BJ (cell line): Measurements from ENCODE around the gene GRIP2. TPM values are rescaled to one million over a fixed set of nuclear protein-coding genes. Genes with fewer than 3 reads are reported as not detected.

Experiments used
- CTCF ChIA-PET: fragments of 350-600 bp; formaldehyde crosslinking; extraction: SDS; loops from one replicate; lab custom pipeline; 2021; ENCODE audit warnings: antibody characterized with exemption, inconsistent platforms; lab: Yijun Ruan, JAX
- POLR2A ChIA-PET: fragments of 300-600 bp; sonication (Branson Sonifier 250); formaldehyde crosslinking; extraction: SDS; loops from one replicate; lab custom pipeline; 2021; ENCODE audit warnings: antibody characterized with exemption; lab: Charles Lee
- DNase-seq: peaks from one replicate; pipeline ENCODE4 v3.0.0-alpha.2; 2011; ENCODE audit warnings: low read depth
- H3K27me3 ChIP-seq: 2 replicates; pipeline ENCODE4 v1.6.0; 2011; ENCODE audit warnings: low read length; ENCODE audit not compliant: control insufficient read depth, insufficient read depth
- H3K36me3 ChIP-seq: 2 replicates; pipeline ENCODE4 v1.5.1; 2011; ENCODE audit warnings: low read length; ENCODE audit not compliant: control insufficient read depth, insufficient read depth
- H3K4me3 ChIP-seq: 2 replicates; pipeline ENCODE4 v1.5.1; 2011; ENCODE audit warnings: low read depth, mild to moderate bottlenecking, control low read depth, low read length
- polyA plus RNA-seq: library from polyadenylated mRNA; depleted of rRNA; stranded (reverse); fragments of >200 nt; gene quantifications from 2 replicates; pipeline ENCODE4 v1.2.3, GENCODE V29; 2011
- TF ChIP-seq, protein P1 (sequence below): IDR thresholded peaks from 2 replicates; pipeline ENCODE4 v1.5.1; 2011; ENCODE audit warnings: low read depth, mild to moderate bottlenecking, control low read depth, inconsistent platforms, low read length, moderate library complexity; ENCODE audit not compliant: insufficient read depth

The GRIP2 gene
- polyA plus RNA-seq, 1 experiment, result 0.45 TPM

DNA sequence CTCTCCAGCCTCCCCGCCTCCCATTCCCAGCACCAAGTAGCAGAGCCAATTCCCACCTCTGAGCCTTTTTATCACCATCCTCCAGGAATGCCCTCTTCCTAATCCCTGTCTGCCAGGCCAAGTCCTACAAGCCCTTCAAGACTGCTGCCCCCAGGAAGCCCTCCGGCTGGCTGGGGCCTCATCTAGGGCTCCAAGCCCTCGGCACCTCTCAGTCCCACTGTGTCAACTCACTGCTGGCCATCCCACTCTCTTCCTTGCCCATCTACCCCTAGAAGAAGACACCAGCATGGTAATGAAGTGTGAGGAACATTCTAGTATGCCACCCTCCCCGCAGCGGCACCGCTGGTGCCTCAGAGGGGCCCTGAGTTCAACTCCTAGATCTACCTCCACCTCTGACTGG lies 10.0 kb upstream of the GRIP2 start:
- CTCF ChIA-PET, result interaction anchor here (0.7 to 6.8 kb wide), 12 partner anchors 8 to 706 kb away, joined by 3 to 64 read pairs (median 4); no protein-coding TSS in a partner anchor
- TF ChIP-seq, protein P1, sequence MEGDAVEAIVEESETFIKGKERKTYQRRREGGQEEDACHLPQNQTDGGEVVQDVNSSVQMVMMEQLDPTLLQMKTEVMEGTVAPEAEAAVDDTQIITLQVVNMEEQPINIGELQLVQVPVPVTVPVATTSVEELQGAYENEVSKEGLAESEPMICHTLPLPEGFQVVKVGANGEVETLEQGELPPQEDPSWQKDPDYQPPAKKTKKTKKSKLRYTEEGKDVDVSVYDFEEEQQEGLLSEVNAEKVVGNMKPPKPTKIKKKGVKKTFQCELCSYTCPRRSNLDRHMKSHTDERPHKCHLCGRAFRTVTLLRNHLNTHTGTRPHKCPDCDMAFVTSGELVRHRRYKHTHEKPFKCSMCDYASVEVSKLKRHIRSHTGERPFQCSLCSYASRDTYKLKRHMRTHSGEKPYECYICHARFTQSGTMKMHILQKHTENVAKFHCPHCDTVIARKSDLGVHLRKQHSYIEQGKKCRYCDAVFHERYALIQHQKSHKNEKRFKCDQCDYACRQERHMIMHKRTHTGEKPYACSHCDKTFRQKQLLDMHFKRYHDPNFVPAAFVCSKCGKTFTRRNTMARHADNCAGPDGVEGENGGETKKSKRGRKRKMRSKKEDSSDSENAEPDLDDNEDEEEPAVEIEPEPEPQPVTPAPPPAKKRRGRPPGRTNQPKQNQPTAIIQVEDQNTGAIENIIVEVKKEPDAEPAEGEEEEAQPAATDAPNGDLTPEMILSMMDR, result no peak
- POLR2A ChIA-PET, result no interaction called here
- H3K27me3 ChIP-seq, result peaks cover 10% of the 10 kb centered on the region
- no peaks in the 10 kb centered on the region for H3K36me3 ChIP-seq
- H3K4me3 ChIP-seq, result no peak overlapping the region
- DNase-seq, result no peak

DNA sequence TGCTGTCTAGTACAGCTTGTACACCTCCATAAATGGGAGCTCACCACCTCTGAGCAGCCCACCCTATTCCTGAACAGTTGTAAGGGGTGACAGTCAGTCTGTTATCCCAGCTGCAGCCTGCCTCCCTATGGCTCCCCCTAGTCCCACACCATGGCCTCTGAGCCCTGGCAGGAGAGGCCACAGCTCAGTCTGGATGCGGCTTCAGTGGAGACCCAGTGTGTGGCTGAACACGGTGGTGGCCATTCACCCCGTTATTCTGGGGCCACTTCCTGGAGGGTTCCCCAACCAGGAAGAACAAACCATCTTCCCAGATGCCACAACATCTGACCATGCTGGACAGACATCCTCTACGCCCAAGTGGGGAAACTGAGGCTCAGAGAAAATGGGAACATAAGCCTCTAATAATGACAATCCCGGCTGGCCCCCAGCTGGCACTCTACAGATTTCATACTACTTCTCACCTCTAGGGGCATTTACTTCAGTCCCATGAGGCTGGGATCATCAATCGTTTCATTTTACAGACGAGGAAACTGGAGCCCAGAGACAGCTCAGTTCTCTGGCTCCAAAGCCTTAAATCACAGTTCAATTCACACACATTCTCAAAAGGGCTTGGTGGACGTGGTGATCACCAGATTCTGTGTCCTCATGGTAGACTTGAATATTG lies 9.2 kb upstream of the GRIP2 start:
- no peak for DNase-seq
- H3K36me3 ChIP-seq, result no peaks in the 10 kb centered on the region
- POLR2A ChIA-PET, result no interaction called here
- TF ChIP-seq, protein P1, result peak; percentile 42; the same call in 1 of the 2 replicates
- H3K27me3 ChIP-seq, result peaks cover 7% of the 10 kb centered on the region
- CTCF ChIA-PET, result interaction anchor here (0.7 to 6.8 kb wide), 20 partner anchors 9 to 706 kb away, joined by 3 to 64 read pairs (median 4); partner anchors contain the start of gene GRIP2
- H3K4me3 ChIP-seq, result no peak overlapping the region

DNA sequence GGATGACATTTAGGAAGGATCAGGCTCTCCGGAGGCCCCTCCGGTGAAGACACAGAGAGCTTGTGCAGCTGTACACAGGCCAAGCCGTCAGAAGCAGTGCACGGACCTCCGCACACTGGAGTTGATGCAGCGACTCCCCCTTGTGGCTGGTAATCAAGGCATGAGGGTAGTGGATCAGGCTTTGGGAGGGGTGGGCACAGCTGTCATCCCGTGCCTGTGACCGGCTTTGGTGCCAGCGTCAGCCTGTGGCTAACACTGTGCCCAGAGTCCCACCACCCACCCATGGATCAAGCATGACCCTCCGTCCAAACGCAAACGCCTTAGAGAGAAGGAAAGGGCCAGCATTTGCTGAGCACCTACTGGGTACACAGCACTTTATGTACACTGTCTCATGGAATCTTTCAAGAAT lies 8.2 kb upstream of the GRIP2 start:
- DNase-seq, result no peak
- H3K27me3 ChIP-seq, result peaks cover 7% of the 10 kb centered on the region
- no peaks in the 10 kb centered on the region for H3K36me3 ChIP-seq
- TF ChIP-seq, protein P1, result peak; percentile 84
- CTCF ChIA-PET, result interaction anchor here (0.5 to 6.8 kb wide), 28 partner anchors 8 to 1034 kb away, joined by 3 to 64 read pairs (median 4); partner anchors contain the start of genes GRIP2, LSM3, SLC6A6 and XPC
- H3K4me3 ChIP-seq, result no peak overlapping the region
- POLR2A ChIA-PET, result interaction anchor here (0.5 kb wide), 1 partner anchor 188 kb away, joined by 3 read pairs; no protein-coding TSS in a partner anchor

DNA sequence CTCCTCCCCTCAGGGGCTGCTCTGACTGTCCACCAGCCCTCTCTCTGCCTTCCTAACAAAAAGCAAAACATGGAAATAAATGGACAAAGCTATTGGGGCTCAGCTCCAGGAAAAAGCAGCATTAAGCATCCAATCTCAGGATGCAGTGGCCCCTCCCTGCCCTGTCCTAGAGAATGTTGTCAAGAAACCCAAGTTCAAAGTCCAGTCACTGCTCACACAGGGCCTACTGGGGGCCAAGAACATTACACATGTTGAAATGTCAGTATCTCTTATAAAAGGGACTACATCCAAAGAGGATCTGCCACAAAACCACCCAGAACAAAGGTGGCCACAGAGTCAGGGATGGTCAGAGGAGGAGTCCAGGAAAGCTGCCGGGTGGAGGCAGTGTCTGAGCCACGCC lies 7.6 kb upstream of the GRIP2 start:
- DNase-seq, result no peak
- H3K4me3 ChIP-seq, result no peak overlapping the region
- H3K27me3 ChIP-seq, result peaks cover 7% of the 10 kb centered on the region
- ChIA-PET CTCF (interaction anchor here (0.5 to 6.8 kb wide), 30 partner anchors 8 to 1033 kb away, joined by 3 to 64 read pairs (median 3); partner anchors contain the start of genes GRIP2, LSM3, SLC6A6 and XPC), POLR2A (no interaction called here)
- TF ChIP-seq, protein P1, result no peak
- no peaks in the 10 kb centered on the region for H3K36me3 ChIP-seq

DNA sequence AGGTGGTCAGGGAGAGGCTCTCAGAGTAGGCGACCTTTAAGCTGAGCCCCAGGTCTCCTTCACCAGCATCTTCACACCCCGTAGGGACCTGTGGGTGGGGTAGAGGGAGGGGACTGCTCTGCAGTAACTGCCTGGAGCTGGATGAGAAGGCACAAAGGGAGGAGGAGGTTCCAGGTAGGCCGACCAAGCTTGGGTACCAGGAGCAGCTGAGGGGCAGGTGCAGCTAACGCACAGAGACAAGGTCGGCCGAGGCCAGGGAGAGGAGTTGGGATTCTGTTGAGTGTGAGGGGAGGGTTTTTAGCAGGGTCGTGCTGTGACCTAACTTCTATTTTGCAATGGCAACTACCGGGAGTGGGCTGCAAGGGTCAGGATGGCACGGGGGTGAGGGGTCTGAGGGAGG lies 5.9 kb upstream of the GRIP2 start:
- peaks cover 9% of the 10 kb centered on the region; the same call in 1 of the 2 replicates for H3K27me3 ChIP-seq
- H3K4me3 ChIP-seq, result no peak overlapping the region
- ChIA-PET CTCF (interaction anchor here (1.2 to 6.8 kb wide), 3 partner anchors 20 to 342 kb away, joined by 3 to 64 read pairs (median 6); no protein-coding TSS in a partner anchor), POLR2A (no interaction called here)
- H3K36me3 ChIP-seq, result no peaks in the 10 kb centered on the region
- DNase-seq, result no peak
- TF ChIP-seq, protein P1, result no peak
